ENCODE data around the gene TRIM24.
"Not testable (repeated sequence)": the region's sequence is repeated elsewhere in the genome, so short reads cannot be mapped to it uniquely, and the experiment has no call there.

TRIM24 gene

DNA sequence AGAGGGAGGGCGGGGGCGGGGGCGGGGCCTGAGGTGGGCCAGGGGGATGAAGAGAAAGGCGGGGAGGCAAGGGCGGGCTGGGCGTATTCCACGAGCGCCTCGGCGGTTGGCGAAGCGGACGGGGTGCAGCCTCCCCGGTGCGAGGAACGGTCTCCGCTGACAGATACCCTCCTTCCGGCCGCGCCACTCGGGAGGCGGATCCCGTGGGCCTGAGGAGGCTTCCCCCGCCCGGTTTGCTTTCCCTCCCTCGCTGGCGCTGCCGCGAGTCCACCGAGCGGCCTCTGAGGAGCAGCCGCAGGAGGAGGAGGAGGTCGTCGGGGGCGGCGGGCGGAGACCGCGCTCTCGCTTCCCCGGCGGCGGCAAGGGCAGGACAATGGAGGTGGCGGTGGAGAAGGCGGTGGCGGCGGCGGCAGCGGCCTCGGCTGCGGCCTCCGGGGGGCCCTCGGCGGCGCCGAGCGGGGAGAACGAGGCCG, at the start of gene TRIM24:
TRIM24 (plus strand) TSS at position 84 of the 473 bp plus-strand sequence; CDS start at position 374, 290 bp downstream.
- peak; percentile 87 to 98 for DNase-seq

DNA sequence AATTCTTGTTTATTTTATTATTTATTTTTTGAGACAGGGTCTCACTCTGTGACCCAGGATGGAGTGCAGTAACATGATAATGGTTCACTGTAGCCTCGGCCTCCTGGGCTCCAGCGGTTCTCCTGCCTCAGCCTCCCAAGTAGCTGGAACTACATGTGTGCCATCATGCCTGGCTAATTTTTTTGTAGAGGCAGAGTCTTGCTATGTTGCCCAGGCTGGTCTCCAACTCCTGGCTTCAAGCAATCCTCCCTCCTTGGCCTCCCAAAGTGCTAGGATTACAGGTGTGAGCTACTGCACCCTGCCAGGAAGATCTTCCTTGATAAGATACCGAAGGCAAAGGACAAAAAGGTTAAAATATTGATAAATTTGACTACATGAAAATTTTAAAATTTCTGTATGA, 48.0 kb upstream of the TRIM24 start:
- not testable (repeated sequence) for DNase-seq

DNA sequence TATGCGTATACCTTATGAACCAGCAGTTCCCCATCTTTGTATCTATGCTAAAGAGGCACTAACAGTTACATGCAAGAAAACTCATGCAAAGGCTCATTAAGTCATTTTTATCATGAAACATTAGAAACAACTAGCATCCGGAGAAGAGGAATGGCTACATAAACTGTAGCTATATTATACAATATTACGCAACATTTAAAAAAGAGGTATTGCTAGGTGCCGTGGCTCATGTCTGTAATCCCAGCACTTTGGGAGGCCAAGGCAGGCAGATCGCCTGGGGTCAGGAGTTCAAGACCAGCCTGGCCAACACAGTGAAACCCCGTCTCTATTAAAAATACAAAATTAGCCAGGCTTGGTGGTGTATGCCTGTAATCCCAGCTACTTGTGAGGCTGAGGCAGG, 47.1 kb upstream of the TRIM24 start:
- DNase-seq, result not testable (repeated sequence)

DNA sequence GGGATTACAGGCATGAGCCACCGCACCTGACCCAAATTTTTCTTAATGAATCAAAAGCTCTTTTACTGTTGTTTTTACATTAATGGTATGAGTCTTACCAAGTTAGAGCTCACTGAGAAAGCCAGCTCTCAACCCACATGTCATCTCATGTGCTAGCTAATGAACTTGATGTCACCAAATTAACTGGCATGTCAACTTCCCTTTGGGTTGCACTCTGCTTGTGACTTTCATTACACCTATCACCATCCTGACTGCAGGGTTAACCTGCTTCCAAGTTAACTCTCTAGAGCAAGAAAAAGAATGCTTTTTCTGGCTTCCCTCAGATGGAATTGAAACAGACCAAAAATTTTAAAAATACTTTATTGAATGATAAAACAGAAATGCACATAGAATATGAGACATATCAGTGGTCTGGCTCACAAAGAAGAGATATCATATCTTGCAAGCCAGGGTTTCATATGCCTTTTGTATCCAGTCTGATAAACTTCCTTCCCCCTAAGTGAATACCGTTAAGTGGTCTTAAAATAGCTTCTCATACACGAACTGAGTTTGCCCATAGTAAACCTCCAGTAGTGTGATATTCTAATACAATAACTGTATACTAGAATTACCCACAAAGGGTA, 42.9 kb upstream of the TRIM24 start:
- peak in 1 of 2 donors; percentile 17 for DNase-seq

DNA sequence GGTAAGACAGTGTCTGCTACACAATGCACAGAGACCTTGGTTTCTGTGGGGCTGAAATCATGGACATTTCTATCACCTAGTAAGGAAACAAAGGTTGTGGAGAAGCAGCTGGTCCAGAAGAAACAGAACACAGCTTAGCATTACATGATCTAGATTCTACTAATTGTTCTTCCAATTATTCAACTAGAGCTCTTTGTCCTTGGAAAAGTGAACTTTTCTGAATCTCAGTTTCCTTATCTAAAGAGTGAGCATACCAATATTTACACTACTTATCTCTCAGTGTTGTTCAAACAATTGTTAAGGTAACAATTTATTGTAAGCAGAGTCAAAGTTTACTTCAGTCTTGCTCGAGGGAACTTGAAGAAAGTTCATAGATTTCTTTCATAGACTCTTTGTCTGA, 42.3 kb upstream of the TRIM24 start:
- DNase-seq, result no peak

DNA sequence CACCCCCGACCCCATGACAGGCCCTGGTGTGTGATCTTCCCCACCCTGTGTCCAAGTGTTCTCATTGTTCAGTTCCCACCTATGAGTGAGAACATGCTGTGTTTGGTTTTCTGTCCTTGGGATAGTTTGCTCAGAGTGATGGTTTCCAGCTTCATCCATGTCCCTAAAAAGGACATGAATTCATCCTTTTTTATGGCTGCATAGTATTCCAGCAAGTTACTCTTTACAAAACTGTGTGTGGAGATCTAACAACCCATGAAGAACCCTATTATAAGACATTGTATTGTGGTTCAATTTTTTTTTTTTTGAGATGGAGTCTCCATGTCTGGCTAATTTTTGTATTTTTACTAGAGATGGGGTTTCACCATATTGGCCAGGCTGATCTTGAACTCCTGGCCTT, 41.7 kb upstream of the TRIM24 start:
- DNase-seq, result not testable (repeated sequence)

DNA sequence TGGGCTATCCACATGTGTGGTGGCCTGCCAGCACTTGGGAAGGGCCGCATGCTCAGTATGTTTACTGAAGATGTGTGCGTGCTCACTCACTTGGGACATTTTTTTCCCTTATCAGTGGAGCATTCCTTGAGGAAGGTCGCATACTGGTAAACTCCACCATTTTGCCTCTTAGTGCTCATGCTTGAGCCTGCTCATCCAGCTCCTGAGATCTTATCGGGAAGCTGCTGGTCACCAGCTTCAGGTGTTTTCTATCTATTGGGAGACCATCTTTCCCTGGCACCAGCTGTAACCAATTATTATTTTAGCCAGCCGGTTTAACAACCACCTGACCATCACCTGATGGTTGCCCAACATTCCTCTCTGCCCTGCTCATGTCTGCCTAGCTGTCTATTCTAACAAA, 35.0 kb upstream of the TRIM24 start:
- DNase-seq, result no peak

DNA sequence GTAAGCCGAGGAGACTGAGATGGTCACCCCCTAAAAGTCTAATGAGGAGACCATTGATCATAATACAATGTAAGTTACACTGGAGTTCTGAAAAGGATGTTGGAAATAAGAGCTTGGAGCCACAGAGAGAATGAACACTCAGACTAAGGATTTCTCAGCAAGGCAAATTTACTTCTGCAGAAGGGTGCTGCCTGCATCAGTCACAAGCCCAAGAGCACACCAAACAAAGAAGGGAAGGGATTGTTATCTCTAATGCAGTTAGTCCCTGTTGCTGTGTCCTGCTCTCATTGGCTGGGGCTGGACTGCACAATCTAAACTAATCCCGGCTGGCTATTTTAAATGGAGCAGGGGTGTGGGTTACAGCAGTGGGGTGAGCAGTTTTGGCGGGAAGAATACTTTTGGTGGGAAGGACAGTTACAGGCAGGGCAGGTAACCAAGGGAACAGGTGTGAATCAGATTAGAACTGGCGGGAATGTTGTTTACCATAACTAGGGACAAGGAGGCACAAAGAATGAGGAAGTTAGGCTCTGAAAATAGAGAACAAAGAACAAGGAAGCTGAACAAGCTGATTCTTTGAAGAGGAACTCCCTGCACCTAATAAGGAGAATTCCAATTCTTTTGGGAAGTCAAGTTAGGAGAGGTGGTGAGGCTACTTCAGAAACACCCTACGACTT, 30.3 kb upstream of the TRIM24 start:
- DNase-seq, result no peak

DNA sequence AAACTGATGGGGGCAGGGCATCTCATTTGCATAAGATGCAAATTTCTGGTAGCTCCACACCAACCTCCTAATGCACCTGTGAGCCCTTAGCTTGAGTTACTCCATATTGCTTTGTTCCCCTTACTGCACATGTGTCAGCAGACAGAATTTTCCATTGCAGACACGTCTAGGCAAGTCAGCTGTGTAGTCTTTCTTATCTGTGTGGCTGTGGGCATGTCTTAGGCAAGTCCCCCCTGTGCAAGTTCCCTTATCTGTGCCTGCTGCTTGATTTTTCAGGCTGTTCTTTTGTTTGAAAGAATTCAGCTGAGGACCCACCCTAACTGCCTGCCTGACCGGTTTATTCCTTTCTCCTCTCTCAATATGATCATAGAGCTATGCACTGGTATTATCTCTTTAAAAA, 28.5 kb upstream of the TRIM24 start:
- no peak for DNase-seq

DNA sequence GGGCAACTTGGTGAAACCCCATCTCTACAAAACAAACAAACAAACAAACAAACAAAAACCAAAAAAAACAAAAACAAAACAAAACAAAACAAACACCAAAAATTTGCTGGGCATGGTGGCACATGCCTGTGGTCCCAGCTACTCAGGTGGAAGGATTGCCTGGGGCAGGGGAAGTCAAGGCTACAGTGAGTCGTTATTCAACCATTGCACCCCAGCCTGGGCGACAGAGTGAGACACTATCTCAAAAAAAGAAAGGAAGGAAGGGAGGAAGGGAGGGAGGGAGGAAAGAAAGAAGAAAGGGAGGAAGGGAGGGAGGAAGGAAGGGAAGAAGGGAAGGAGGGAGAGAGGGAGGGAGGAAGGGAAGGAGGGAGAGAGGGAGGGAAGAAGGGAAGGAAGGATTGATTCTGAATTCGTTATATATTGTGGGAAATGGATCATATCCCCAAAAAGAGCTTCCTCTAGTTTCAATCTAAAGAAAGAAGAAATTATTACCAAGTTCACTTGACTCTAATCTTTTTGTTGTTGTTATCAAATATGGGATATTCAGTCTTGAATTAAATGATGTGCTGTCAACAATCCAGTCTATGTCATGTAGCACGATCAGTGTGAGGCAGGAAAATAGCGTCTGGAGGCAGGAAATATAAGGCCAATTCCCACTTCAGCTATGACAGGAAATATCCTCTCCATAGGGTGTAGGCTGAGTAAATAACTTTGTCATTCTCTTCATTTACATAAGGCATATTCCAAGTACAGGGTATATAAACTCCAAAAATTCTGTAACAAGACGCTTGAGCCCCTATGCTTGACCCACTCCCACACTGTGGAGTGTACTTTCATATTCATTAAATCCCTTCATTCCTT, 26.2 kb upstream of the TRIM24 start:
- no peak for DNase-seq

DNA sequence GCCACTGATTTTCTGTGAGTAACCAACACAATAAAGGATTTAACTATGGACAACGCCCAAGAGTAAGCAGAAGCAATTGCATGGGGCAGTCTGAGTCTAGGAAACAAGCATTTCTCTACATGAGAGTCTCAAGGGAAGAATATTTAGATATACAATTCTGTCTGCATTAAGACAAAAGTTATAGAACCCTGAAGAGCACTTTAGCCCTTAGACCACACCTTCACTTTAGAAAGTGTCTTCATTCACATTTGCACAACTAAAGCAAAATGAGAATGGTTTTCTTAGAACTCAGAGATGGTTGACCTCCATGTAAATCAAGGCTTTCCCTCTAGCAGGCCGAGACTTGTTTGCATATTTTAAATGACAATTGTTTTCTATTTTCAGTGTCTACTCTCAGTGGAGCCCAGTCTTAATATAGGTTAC, 25.5 kb upstream of the TRIM24 start:
- DNase-seq, result no peak

DNA sequence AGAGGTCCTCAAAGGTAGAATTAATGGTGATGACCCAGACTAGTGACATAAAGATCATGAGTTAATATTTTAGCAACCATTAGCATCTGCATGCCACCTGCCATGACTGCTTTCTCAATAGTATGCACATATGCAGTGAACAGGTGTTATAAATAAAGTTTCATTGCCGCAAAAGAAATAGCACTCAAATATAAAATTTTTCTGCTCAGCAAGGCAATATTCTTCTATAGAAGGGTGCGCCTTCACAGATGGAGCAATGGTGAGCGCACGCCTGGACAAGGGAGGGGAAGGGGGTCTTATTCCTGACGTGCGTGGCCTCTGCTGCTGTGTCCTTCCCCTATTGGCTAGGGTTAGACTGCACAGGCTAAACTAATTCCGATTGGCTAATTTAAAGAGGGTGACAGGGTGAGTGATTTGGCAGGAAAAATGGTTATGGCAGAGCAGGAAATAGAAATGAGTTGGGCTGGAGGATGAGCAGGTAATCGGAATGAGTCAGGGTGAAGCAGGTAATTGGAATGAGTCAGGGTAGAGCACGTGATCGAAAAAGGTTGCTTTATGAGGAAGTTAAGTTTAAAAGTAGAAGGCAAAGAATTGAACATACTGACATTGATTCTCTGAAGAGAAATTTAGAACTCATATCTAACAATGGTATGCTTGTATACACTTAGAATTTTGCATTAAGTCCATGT, 24.7 kb upstream of the TRIM24 start:
- no peak for DNase-seq

DNA sequence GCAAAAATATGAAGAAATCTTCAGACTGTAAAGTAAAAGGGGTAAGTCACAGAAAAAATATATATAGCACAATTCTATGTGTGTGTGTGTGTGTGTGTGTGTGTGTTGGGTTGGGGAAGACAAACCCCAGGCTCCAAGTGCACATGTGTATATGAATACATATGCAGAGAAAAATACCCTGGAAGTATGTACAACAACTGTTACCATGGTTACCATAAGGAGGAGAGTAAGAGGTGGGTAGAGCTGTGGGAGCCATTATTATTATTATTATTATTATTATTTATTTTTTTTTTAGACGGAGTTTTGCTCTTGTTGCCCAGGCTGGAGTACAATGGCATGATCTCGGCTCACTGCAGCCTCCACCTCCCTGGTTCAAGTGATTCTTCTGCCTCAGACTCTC, 23.7 kb upstream of the TRIM24 start:
- DNase-seq, result no peak

DNA sequence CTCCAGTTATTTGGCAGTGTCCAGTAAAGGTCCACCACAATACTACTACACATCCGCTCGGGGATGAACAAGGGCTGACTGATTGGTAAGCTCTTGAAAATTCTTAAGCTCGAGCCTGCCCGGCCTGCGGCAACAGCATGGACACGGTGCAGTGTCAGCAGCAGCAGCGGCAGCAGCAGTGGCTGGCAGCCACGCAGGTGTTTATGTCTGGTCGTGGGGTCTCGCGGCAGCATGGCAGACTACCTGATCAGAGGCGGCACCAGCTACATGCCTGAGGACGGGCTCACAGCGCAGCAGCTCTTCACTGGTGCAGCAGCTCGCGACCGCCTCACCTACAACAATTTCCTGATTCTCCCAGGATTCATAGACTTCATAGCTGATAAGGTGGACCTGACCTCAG, 19.6 kb upstream of the TRIM24 start:
- no peak for DNase-seq

DNA sequence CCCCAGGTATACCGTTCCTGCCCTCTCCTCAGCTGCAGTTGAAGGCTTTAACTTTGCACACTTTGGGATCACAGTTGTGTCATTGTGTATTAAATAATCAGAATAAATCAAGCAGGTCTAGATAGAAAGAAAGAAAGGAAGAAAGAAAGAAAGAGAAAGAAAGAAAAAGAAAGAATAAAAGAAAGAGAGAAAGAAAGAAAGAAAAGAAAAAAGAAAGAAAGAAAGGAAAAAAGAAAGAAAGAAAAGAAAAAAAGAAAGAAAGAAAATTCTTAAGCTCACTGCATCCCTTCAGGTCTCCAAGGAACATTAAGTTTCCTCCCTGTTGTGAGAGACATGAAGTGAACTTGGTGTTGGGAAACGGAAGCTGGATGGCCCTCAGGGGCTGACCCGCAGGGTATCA, 17.2 kb upstream of the TRIM24 start:
- no peak for DNase-seq

DNA sequence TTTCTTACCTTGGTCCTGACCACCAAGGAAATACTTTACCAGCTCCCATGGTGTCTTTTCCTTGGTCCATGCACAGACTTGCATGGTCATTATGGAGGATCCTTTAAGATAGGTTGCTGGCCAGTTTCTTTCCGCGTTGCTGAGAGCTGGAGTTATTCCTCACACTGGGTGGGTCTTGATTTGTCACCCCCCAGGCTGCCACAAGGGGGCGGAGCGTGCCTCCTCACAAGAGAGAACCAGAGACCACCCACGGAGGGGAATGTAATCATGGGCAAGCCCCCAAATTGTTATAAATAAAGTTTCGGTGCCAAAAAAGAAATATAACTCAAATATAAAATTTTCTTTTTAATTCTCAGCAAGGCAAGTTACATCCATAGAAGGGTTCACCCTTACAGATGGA, 10.5 kb upstream of the TRIM24 start:
- no peak for DNase-seq

DNA sequence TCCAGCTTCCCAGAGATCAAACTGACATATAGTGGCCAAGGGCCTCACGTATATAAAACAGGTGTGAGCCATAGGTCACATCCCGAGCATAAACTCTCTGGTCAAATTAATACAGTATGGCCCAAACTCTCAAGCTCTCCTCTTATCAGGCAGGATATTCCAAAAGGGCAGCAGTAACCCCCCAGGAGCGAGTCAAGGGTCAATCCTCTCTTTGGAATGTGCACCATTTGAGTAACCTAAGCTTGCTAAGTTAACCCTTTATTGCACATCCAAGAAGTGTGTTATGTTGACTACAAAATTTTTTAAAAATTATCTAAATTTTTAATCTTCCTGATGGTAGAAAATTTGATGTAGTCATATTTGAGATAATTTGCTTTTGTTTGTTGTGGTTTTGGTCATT, 4.5 kb upstream of the TRIM24 start:
- DNase-seq, result no peak

DNA sequence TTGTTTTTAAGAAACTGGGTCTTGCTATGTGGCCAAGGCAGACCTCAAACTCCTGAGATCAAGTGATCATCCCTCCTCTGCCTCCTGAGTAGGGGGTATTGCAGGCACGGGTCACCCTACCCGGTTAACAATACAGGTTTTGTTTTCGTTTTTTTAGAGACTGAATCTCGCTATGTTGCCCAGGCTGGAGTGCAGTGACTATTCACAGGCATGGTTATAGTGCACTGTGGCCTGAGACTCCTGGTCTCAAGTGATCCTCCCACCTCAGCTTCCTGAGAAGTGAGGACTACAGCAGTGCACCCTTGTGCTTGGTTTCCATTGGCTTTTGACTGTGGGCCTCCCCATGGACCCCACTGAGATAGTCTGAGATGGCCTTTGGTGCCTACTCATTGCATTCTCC, 3.8 kb upstream of the TRIM24 start:
- DNase-seq, result no peak

DNA sequence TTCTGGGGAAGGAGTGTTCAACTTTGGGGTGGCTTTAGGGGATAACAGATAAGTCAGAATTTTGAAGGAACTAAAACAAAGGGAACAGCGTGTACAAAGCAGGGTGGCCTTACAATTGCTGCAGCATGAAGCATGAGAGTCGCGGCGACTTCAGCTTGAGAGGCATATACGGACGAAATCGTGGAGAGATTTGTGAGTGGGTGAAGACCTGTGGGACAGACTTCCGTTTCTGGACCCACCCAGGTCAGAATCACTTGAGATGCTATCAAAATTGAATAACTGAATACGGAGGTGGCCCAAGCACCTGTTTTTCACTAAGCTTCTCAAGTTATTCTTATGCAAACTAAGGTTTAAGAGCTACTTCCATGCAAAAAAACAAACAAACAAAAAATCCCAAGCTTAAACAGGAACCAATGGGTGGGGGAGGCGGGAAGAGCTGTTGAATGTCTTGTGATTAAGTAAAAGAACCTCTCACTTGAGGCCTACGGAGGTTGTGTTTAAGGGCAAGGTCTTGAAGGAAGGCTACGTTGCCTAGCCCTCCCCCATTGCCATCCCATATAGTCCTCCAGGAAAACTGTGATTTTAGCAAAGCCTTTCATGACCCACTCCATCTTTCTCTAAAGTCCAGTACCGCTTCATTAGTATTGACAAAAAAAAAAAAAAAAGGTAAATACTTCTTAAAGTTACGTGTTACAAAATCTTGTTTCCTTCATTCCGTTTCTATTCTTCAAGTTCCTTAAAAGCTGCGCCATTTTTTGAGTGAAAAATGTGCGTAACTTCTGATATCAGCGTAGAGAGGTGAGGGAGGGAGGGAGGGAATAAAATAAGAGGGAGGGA, 1.3 kb upstream of the TRIM24 start:
- DNase-seq, result no peak

DNA sequence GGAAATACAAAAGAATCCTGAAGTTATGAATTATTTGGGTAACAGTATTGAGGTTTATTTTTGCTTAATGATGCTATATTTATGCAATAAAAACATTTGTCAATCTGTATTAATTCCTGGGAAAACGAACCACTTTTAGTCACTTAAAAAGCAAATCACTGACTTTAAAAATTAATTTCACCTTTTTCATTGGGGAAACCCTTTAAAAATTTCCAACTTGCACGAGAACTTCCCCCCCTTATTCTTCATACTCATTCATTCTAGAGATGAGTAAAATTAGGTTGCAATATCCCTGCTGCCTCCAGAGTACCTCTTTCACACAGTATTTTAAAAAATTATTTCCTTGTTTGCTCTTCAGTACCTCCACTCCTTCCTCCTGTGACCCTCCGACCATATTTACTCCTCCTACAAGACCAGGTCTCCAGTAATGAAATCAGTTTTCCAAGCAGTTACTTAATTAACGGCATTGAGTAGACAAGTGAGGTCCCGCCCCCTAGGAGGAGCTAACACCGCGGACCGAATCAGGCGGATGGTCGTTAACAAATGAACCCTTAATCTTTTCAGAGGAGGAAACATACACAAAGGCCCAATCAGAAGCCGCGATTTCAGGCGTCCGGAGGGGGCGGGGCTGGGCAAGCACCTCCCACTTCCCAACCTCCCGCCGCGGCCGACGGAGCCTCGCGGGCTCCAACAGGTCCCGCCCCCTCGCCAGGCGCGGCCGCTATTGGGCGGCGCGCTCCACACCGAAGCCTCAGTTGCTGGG, 465 bp upstream of the TRIM24 start:
- peak in 1 of 2 donors; percentile 98 for DNase-seq
